Neutrophil (primary cell): ENCODE data around the gene NR3C1.

Experiments
- H3K27ac ChIP-seq: fragments of 200-600 bp; sonication (generic); 2 replicates; pipeline ENCODE4 v1.5.1; 2016; ENCODE audit warnings: mild to moderate bottlenecking, moderate library complexity
- H3K27me3 ChIP-seq: fragments of 200-600 bp; sonication (generic); 2 replicates; pipeline ENCODE4 v1.6.0; 2016; ENCODE audit warnings: mild to moderate bottlenecking
- H3K36me3 ChIP-seq: fragments of 200-600 bp; sonication (generic); 2 replicates; pipeline ENCODE4 v1.5.1; 2017
- H3K4me1 ChIP-seq, 2 experiments: fragments of 200-600 bp in 1 of 2; sonication (generic) in 1 of 2; 1 replicate in 1 of 2; 2 replicates in 1 of 2; pipeline versions ENCODE4 v1.5.1 to v1.6.1; 2013 to 2016; ENCODE audit warnings: low read depth in 1 of 2, low read length in 1 of 2, mild to moderate bottlenecking in 1 of 2, moderate library complexity in 1 of 2; ENCODE audit not compliant: control insufficient read depth in 1 of 2, insufficient read depth in 1 of 2
- H3K4me3 ChIP-seq, 2 experiments: fragments of 200-600 bp in 1 of 2; sonication (generic) in 1 of 2; 1 replicate in 1 of 2; 2 replicates in 1 of 2; pipeline ENCODE4 v1.5.1; 2013 to 2016; ENCODE audit warnings: low read depth in 1 of 2, low read length in 1 of 2, mild to moderate bottlenecking in 1 of 2, moderate library complexity in 1 of 2
- H3K9me3 ChIP-seq: fragments of 200-600 bp; sonication (generic); 2 replicates; pipeline ENCODE4 v1.5.1; 2016
- CTCF ChIP-seq: fragments of 200-600 bp; sonication (generic); IDR thresholded peaks from 2 replicates; pipeline ENCODE4 v1.5.1; 2016; ENCODE audit warnings: antibody characterized with exemption

The NR3C1 gene

GRCh38 chr5:143431789-143432188 lies 28.3 kb upstream of the NR3C1 start:
- Histone ChIP-seq H3K4me3 (no peak overlapping the region), H3K27me3 (no peaks in the 10 kb centered on the region), H3K4me1 (peaks cover 35 to 37% of the 10 kb centered on the region in 2 experiments), H3K27ac (no peak overlapping the region), H3K9me3 (no peaks in the 10 kb centered on the region), H3K36me3 (no peaks in the 10 kb centered on the region)
- no peak for TF ChIP-seq CTCF

GRCh38 chr5:143428738-143429420 lies 25.4 kb upstream of the NR3C1 start:
- no peak for TF ChIP-seq CTCF
- H3K36me3 ChIP-seq: no peaks in the 10 kb centered on the region
- H3K27me3 ChIP-seq: no peaks in the 10 kb centered on the region
- peaks cover 14 to 17% of the 10 kb centered on the region in 2 experiments for H3K4me1 ChIP-seq
- H3K4me3 ChIP-seq: no peak overlapping the region
- no peaks in the 10 kb centered on the region for H3K9me3 ChIP-seq
- H3K27ac ChIP-seq: no peak overlapping the region

- peaks cover 14 to 15% of the 10 kb centered on the region in 2 experiments for H3K4me1 ChIP-seq
- H3K9me3 ChIP-seq: no peaks in the 10 kb centered on the region
- no peaks in the 10 kb centered on the region for H3K27me3 ChIP-seq
- no peaks in the 10 kb centered on the region for H3K36me3 ChIP-seq
- H3K4me3 ChIP-seq: no peak overlapping the region
- H3K27ac ChIP-seq: no peak overlapping the region
- TF ChIP-seq CTCF: no peak
Observed at GRCh38 chr5:143428155-143428554, 24.7 kb upstream of the NR3C1 start.

- Histone ChIP-seq H3K27me3 (no peaks in the 10 kb centered on the region), H3K36me3 (no peaks in the 10 kb centered on the region), H3K9me3 (no peaks in the 10 kb centered on the region), H3K4me3 (no peak overlapping the region), H3K4me1 (peaks cover 14 to 15% of the 10 kb centered on the region in 2 experiments), H3K27ac (no peak overlapping the region)
- no peak for TF ChIP-seq CTCF
Observed at GRCh38 chr5:143427122-143427735, 23.7 kb upstream of the NR3C1 start.

- Histone ChIP-seq H3K9me3 (no peaks in the 10 kb centered on the region), H3K27ac (no peak overlapping the region), H3K4me1 (peaks cover 14 to 15% of the 10 kb centered on the region in 2 experiments), H3K36me3 (no peaks in the 10 kb centered on the region), H3K4me3 (no peak overlapping the region), H3K27me3 (no peaks in the 10 kb centered on the region)
- TF ChIP-seq CTCF: no peak
Observed at GRCh38 chr5:143426437-143426991, 23.0 kb upstream of the NR3C1 start.
